HCEC 1CT (cell line): ENCODE data around the gene ABCF2.

Source experiments
- DNase-seq: peaks from one replicate; pipeline ENCODE4 v3.0.0-alpha.2; 2017

Gene ABCF2

GRCh38 chr7:151215396-151215795 is 11.6 kb downstream of the ABCF2 start:
- no peak for DNase-seq

GRCh38 chr7:151213826-151214225 is 13.2 kb downstream of the ABCF2 start:
- no peak for DNase-seq

GRCh38 chr7:151212626-151213025 is 14.4 kb downstream of the ABCF2 start:
- DNase-seq: no peak

- no peak for DNase-seq
These were observed 15.7 kb downstream of the ABCF2 start for GRCh38 chr7:151211155-151211772.

GRCh38 chr7:151210087-151210854 is 16.7 kb downstream of the ABCF2 start, which contains the start of gene H2BK1:
TSS of gene H2BK1 (minus strand) at chr7:151210488. CDS start at chr7:151210318, 170 bp downstream.
- no peak for DNase-seq

GRCh38 chr7:151209588-151209987 is 17.4 kb downstream of the ABCF2 start:
- no peak for DNase-seq

- DNase-seq: no peak
These were observed 18.6 kb downstream of the ABCF2 start for GRCh38 chr7:151208253-151208862.

GRCh38 chr7:151207804-151208203 is 19.2 kb downstream of the ABCF2 start:
- no peak for DNase-seq

- DNase-seq: no peak
These were observed 19.7 kb downstream of the ABCF2 start for GRCh38 chr7:151207315-151207714.

- no peak for DNase-seq
These were observed 20.1 kb downstream of the ABCF2 start for GRCh38 chr7:151206914-151207313.

GRCh38 chr7:151205730-151206129 is 21.3 kb downstream of the ABCF2 start:
- no peak for DNase-seq

- no peak for DNase-seq
These were observed 22.5 kb downstream of the ABCF2 start for GRCh38 chr7:151204383-151205032.

- no peak for DNase-seq
These were observed 24.2 kb downstream of the ABCF2 start for GRCh38 chr7:151202836-151203235.

GRCh38 chr7:151201751-151202150 is 25.3 kb downstream of the ABCF2 start:
- DNase-seq: no peak

- no peak for DNase-seq
These were observed 25.7 kb downstream of the ABCF2 start for GRCh38 chr7:151201344-151201743.

GRCh38 chr7:151198945-151199848 is 27.8 kb downstream of the ABCF2 start:
- no peak for DNase-seq

GRCh38 chr7:151197932-151198331 is 29.1 kb downstream of the ABCF2 start:
- no peak for DNase-seq

- no peak for DNase-seq
These were observed 31.2 kb downstream of the ABCF2 start for GRCh38 chr7:151195616-151196450.

GRCh38 chr7:151194188-151194587 is 32.8 kb downstream of the ABCF2 start:
- DNase-seq: no peak

- DNase-seq: no peak
These were observed 33.6 kb downstream of the ABCF2 start for GRCh38 chr7:151193203-151193978.
